ENCODE measurements around the gene MARCHF4. TPM values are rescaled to one million over a fixed set of nuclear protein-coding genes. Genes with fewer than 3 reads are reported as not detected.

Gene MARCHF4
- total and polyA plus RNA-seq, 2 experiments from 2014 or later, result 0.45 to 1.1 TPM

GRCh38 chr2:216335252-216335651, 37.0 kb downstream of the MARCHF4 start:
- Histone ChIP-seq H4K20me1 (replicated peaks; ENCODE audit: insufficient read depth) (no peaks in the 10 kb centered on the region), H3K36me3 (ENCODE audit: insufficient read depth) (no peaks in the 10 kb centered on the region), H3K4me1 (ENCODE audit: insufficient read depth) (peaks cover 13% of the 10 kb centered on the region), H2AFZ (no peak overlapping the region), H3K27ac (ENCODE audit: low read depth) (no peak overlapping the region), H3K9me2 (ENCODE audit: insufficient read depth) (peaks cover 9% of the 10 kb centered on the region; the same call in 1 of the 2 replicates), H3K27me3 (ENCODE audit: insufficient read depth) (no peaks in the 10 kb centered on the region), H3F3A (replicated peaks; ENCODE audit: low read depth) (no peaks in the 10 kb centered on the region), H3K4me2 (no peak overlapping the region), H3K79me2 (replicated peaks; ENCODE audit: insufficient read depth) (no peaks in the 10 kb centered on the region), H3K4me3 (no peak overlapping the region)
- Mint-ChIP-seq H3K36me3 (ENCODE audit: low read depth) (no peaks in the 10 kb centered on the region), H3K4me1 (peaks cover 21% of the 10 kb centered on the region), H3K9me3 (no peaks in the 10 kb centered on the region; the same call in 2 of the 3 replicates), H3K27me3 (ENCODE audit: insufficient read depth, low read depth, poor library complexity) (peaks cover 2% of the 10 kb centered on the region), H3K4me3 (no peak overlapping the region), H3K27ac (no peak overlapping the region)
- DNase-seq (ENCODE audit: low spot score) (no peak), ATAC-seq (no peak)
- no peak for TF ChIP-seq NANOG (IDR thresholded peaks at IDR 0.05; ENCODE audit: borderline replicate concordance)
- TF ChIP-seq POLR2AphosphoS5 (IDR thresholded peaks at IDR 0.05; ENCODE audit: low read depth), result no peak
- TF ChIP-seq STAT1 (IDR thresholded peaks at IDR 0.05; ENCODE audit: unreplicated experiment), result no peak
- TF ChIP-seq ZNF114 (CRISPR knock-in tag; IDR thresholded peaks at IDR 0.05), result no peak
- no peak for TF ChIP-seq ETS1 (IDR thresholded peaks at IDR 0.05)
- no peak for TF ChIP-seq ZNF331 (CRISPR knock-in tag; IDR thresholded peaks at IDR 0.05; ENCODE audit: low read depth)
- TF ChIP-seq CTCF (conservative IDR thresholded peaks at IDR 0.05; ENCODE audit: low read depth in 2 of 2), result no peak
- TF ChIP-seq CREB1 (CRISPR knock-in tag; IDR thresholded peaks at IDR 0.05; ENCODE audit: low read depth), result no peak
- no peak for TF ChIP-seq EZH2 (IDR thresholded peaks at IDR 0.05; ENCODE audit: low read depth, unreplicated experiment)
- no peak for TF ChIP-seq ZNF462 (CRISPR knock-in tag; IDR thresholded peaks at IDR 0.05)
- TF ChIP-seq EZH2phosphoT487 (IDR thresholded peaks at IDR 0.05; ENCODE audit: unreplicated experiment), result no peak
- TF ChIP-seq JUNB (IDR thresholded peaks at IDR 0.05; ENCODE audit: unreplicated experiment), result no peak
